Measurements from ENCODE around the gene SIVA1.

GRCh38 chr14:104721505-104722431 is 31.2 kb upstream of the SIVA1 start:
- TF ChIP-seq CBFA2T2 (conservative IDR thresholded peaks at IDR 0.05) = no peak
- TF ChIP-seq GATA2 (CRISPR knock-in tag; IDR thresholded peaks at IDR 0.05) = no peak
- no peak for TF ChIP-seq GATAD2A (IDR thresholded peaks at IDR 0.05)
- TF ChIP-seq, protein P1, sequence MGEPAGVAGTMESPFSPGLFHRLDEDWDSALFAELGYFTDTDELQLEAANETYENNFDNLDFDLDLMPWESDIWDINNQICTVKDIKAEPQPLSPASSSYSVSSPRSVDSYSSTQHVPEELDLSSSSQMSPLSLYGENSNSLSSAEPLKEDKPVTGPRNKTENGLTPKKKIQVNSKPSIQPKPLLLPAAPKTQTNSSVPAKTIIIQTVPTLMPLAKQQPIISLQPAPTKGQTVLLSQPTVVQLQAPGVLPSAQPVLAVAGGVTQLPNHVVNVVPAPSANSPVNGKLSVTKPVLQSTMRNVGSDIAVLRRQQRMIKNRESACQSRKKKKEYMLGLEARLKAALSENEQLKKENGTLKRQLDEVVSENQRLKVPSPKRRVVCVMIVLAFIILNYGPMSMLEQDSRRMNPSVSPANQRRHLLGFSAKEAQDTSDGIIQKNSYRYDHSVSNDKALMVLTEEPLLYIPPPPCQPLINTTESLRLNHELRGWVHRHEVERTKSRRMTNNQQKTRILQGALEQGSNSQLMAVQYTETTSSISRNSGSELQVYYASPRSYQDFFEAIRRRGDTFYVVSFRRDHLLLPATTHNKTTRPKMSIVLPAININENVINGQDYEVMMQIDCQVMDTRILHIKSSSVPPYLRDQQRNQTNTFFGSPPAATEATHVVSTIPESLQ (CRISPR knock-in tag; IDR thresholded peaks at IDR 0.05) = no peak

Measured in K562 (cell line).